Astrocyte of the cerebellum (primary cell): Measurements from ENCODE around the gene PCDHB15.

Experiments
- DNase-seq: peaks from one replicate; pipeline ENCODE4 v3.0.0-alpha.2; 2011; ENCODE audit warnings: low read depth
- H3K4me3 ChIP-seq: 2 replicates; pipeline ENCODE4 v1.5.1; 2011; ENCODE audit warnings: mild to moderate bottlenecking, low read depth, low read length, moderate library complexity
- CTCF ChIP-seq: IDR thresholded peaks from 2 replicates; pipeline ENCODE4 v1.5.1; 2012; ENCODE audit warnings: low read length, low read depth, moderate library complexity, mild to moderate bottlenecking; ENCODE audit errors: missing control alignments
- in situ Hi-C: cut with HindIII; loops from 2 replicates; pipeline ENCODE4 v1.10.0; 2017; ENCODE audit warnings: low sequenced_read_pairs

Gene PCDHB15

GRCh38 chr5:141250576-141250975 is 5.4 kb downstream of the PCDHB15 start:
- DNase-seq, result no peak
- in situ Hi-C loops, result no loop called here
- H3K4me3 ChIP-seq, result no peak overlapping the region
- TF ChIP-seq CTCF, result no peak

- DNase-seq, result no peak
- H3K4me3 ChIP-seq, result no peak overlapping the region
- TF ChIP-seq CTCF, result no peak
- in situ Hi-C loops, result no loop called here
Observed at GRCh38 chr5:141258464-141258863, 13.3 kb downstream of the PCDHB15 start.

GRCh38 chr5:141258948-141259347 is 13.8 kb downstream of the PCDHB15 start:
- DNase-seq, result no peak
- TF ChIP-seq CTCF, result no peak
- H3K4me3 ChIP-seq, result no peak overlapping the region
- in situ Hi-C loops, result no loop called here

GRCh38 chr5:141260458-141261237 is 15.5 kb downstream of the PCDHB15 start:
- DNase-seq, result no peak
- TF ChIP-seq CTCF, result no peak
- in situ Hi-C loops, result no loop called here
- H3K4me3 ChIP-seq, result no peak overlapping the region

GRCh38 chr5:141261238-141261546 is 16.0 kb downstream of the PCDHB15 start:
- DNase-seq, result no peak
- no peak overlapping the region for H3K4me3 ChIP-seq
- no peak for TF ChIP-seq CTCF
- in situ Hi-C loops, result no loop called here

- in situ Hi-C loops, result no loop called here
- no peak overlapping the region for H3K4me3 ChIP-seq
- DNase-seq, result no peak
- TF ChIP-seq CTCF, result no peak
Observed at GRCh38 chr5:141269195-141269594, 24.0 kb downstream of the PCDHB15 start.
